ENCODE measurements around the gene HJURP.

DNA sequence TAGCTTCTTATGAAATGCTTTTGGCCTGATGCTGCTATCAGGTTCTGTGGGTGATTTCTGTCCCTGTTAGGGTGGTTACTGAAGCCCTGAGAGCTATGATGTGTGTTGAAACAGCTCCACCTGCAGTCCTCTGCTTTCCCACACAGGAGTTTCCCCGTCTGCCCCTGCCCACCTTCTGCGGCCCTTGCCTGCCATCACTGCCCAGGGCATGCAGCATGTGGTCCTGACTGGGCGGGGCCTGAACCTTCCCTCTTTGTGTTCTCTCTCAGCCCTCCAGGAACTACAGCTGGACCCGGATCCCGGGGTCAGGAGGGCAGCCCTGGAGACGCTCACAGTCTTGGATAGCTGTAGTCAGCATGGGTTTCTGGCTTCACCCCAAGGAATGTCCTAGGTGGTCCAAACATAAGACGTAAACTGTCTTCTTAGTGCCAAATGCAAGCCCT, 21.4 kb downstream of the HJURP start:
- TF ChIP-seq, protein P1, sequence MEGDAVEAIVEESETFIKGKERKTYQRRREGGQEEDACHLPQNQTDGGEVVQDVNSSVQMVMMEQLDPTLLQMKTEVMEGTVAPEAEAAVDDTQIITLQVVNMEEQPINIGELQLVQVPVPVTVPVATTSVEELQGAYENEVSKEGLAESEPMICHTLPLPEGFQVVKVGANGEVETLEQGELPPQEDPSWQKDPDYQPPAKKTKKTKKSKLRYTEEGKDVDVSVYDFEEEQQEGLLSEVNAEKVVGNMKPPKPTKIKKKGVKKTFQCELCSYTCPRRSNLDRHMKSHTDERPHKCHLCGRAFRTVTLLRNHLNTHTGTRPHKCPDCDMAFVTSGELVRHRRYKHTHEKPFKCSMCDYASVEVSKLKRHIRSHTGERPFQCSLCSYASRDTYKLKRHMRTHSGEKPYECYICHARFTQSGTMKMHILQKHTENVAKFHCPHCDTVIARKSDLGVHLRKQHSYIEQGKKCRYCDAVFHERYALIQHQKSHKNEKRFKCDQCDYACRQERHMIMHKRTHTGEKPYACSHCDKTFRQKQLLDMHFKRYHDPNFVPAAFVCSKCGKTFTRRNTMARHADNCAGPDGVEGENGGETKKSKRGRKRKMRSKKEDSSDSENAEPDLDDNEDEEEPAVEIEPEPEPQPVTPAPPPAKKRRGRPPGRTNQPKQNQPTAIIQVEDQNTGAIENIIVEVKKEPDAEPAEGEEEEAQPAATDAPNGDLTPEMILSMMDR (conservative IDR thresholded peaks at IDR 0.05; ENCODE audit: low read depth, low read length): peak; percentile 60; the same call in 1 of the 2 replicates
- TF ChIP-seq EZH2phosphoT487 (IDR thresholded peaks at IDR 0.05; ENCODE audit: borderline replicate concordance, low read length) (no peak), EZH2 (IDR thresholded peaks at IDR 0.05; ENCODE audit: low read length, unreplicated experiment) (no peak)
